Measurements from ENCODE around the gene UBE2U. TPM values are rescaled to one million over a fixed set of nuclear protein-coding genes. Genes with fewer than 3 reads are reported as not detected.

UBE2U gene
- total and polyA plus RNA-seq, 10 of the 15 experiments (the other 5 are each of a cell fraction or from before 2014, with no cell fraction given), result not detected

DNA sequence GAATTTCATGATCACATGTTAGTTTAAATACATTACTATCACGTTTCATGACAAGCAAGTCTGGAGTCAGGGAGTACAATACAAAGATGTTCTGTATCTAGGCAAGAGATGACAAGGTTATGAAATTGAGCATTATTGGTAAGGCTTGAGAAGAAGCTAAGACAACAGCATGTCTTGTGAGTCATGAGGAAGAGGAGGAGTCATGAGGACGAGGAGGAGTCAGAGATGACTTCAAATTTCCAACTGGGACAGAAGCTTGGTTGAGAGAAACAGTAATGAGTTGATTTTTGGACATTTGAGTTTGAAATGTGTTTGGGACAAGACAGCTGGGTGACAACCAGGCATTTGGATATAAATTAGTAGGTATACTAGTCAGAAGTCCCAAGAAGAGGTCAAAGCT is 4.3 kb upstream of the UBE2U start:
- 0% methylated on average over 1 of the region's 2 CpGs for WGBS (ENCODE audit: insufficient coverage, insufficient replicate concordance, low lambda C conversion rate, missing lambda C conversion rate)
- no peak overlapping the region for H3K27ac ChIP-seq (ENCODE audit: control insufficient read depth, insufficient read depth)
- RAD21 ChIA-PET (ENCODE audit: unreplicated experiment), result interaction anchor here (1.1 kb wide), 1 partner anchor 45 kb away, joined by 3 read pairs; no protein-coding TSS in a partner anchor

DNA sequence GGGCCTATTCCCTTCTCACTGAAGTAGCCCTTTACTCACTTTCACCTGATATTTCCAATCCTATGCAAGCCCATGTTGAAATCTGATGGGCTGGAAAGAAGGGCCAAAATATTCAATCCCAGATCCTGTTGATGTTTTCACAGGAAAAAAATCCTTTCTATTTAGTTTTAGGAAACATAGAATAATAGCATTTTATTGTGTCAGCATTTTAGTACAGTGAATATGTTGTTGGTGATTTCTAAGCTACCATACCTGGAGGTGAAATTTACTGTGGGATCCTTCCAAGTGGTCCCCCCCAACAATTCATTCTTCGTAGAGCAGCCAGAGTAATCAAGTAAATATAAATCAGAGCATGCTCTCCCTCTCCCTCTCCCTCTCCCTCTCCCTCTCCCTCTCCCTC is 3.4 kb upstream of the UBE2U start:
- Histone ChIP-seq H3K9ac (ENCODE audit: control insufficient read depth, insufficient read depth, low read length) (no peak overlapping the region), H3K27me3 (replicated peaks in 1 of 2; ENCODE audit: control insufficient read depth in 2 of 2, insufficient read depth in 2 of 2, low read length in 1 of 2) (no peaks in the 10 kb centered on the region), H4K20me1 (ENCODE audit: control insufficient read depth, insufficient read depth) (no peaks in the 10 kb centered on the region), H3K4me3 (no peak overlapping the region), H3K9me3 (replicated peaks; ENCODE audit: control insufficient read depth, insufficient read depth, low read length) (no peaks in the 10 kb centered on the region), H3K4me1 (ENCODE audit: control insufficient read depth, insufficient read depth, low read length) (no peaks in the 10 kb centered on the region), H3K27ac (ENCODE audit: control insufficient read depth, insufficient read depth) (no peak overlapping the region), H3K4me2 (ENCODE audit: control insufficient read depth, insufficient read depth) (no peak overlapping the region), H3K36me3 (ENCODE audit: control insufficient read depth in 2 of 2, insufficient read depth in 2 of 2, low read length in 1 of 2) (no peaks in the 10 kb centered on the region), H2AFZ (ENCODE audit: control insufficient read depth, low read depth, low read length) (no peak overlapping the region), H3K79me2 (ENCODE audit: control insufficient read depth, insufficient read depth, low read length) (no peaks in the 10 kb centered on the region)
- ChIA-PET RAD21 (ENCODE audit: unreplicated experiment) (interaction anchor here (0.6 kb wide), 1 partner anchor 49 kb away, joined by 3 read pairs; no protein-coding TSS in a partner anchor), CTCF (no interaction called here), SMC1A (ENCODE audit: uncharacterized antibody, unreplicated experiment) (no interaction called here), POLR2A (no interaction called here)
- ATAC-seq (no peak), DNase-seq (ENCODE audit: low read depth, low spot score) (no peak), FAIRE-seq (no peak)
- intact Hi-C loops (cut with micrococcal nuclease; ENCODE audit: unreplicated experiment), result no loop called here
- in situ Hi-C loops (cut with MboI), result no loop called here
- WGBS (ENCODE audit: insufficient coverage, insufficient replicate concordance, low lambda C conversion rate, missing lambda C conversion rate), result 33% methylated on average over 1 of the region's 1 CpG
- BruUV-seq (replicated peaks), result no TSS peak
- TF ChIP-seq RELA (IDR thresholded peaks at IDR 0.05; ENCODE audit: borderline replicate concordance, partially characterized antibody) (no peak), CHD4 (IDR thresholded peaks at IDR 0.05) (no peak), HDAC2 (IDR thresholded peaks at IDR 0.05) (no peak), ZNF217 (IDR thresholded peaks at IDR 0.05) (no peak), CREB1 (IDR thresholded peaks at IDR 0.05; ENCODE audit: low read depth) (no peak), TARDBP (IDR thresholded peaks at IDR 0.05; ENCODE audit: borderline replicate concordance) (no peak), KLF5 (IDR thresholded peaks at IDR 0.05; ENCODE audit: partially characterized antibody) (no peak), MXI1 (IDR thresholded peaks at IDR 0.05; ENCODE audit: low read depth, low read length) (no peak), MTA2 (IDR thresholded peaks at IDR 0.05; ENCODE audit: low read depth) (no peak), ZNF384 (IDR thresholded peaks at IDR 0.05; ENCODE audit: borderline replicate concordance, low read depth, low read length) (no peak), PML (IDR thresholded peaks at IDR 0.05; ENCODE audit: low read length) (no peak), ZNF24 (IDR thresholded peaks at IDR 0.05) (no peak)
- TF ChIP-seq, protein P1, sequence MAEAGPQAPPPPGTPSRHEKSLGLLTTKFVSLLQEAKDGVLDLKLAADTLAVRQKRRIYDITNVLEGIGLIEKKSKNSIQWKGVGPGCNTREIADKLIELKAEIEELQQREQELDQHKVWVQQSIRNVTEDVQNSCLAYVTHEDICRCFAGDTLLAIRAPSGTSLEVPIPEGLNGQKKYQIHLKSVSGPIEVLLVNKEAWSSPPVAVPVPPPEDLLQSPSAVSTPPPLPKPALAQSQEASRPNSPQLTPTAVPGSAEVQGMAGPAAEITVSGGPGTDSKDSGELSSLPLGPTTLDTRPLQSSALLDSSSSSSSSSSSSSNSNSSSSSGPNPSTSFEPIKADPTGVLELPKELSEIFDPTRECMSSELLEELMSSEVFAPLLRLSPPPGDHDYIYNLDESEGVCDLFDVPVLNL (IDR thresholded peaks at IDR 0.05; ENCODE audit: low read depth, low read length), result no peak
- TF ChIP-seq, protein P2, sequence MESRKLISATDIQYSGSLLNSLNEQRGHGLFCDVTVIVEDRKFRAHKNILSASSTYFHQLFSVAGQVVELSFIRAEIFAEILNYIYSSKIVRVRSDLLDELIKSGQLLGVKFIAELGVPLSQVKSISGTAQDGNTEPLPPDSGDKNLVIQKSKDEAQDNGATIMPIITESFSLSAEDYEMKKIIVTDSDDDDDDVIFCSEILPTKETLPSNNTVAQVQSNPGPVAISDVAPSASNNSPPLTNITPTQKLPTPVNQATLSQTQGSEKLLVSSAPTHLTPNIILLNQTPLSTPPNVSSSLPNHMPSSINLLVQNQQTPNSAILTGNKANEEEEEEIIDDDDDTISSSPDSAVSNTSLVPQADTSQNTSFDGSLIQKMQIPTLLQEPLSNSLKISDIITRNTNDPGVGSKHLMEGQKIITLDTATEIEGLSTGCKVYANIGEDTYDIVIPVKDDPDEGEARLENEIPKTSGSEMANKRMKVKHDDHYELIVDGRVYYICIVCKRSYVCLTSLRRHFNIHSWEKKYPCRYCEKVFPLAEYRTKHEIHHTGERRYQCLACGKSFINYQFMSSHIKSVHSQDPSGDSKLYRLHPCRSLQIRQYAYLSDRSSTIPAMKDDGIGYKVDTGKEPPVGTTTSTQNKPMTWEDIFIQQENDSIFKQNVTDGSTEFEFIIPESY (IDR thresholded peaks at IDR 0.05), result no peak
- TF ChIP-seq, protein P3, sequence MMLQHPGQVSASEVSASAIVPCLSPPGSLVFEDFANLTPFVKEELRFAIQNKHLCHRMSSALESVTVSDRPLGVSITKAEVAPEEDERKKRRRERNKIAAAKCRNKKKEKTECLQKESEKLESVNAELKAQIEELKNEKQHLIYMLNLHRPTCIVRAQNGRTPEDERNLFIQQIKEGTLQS (IDR thresholded peaks at IDR 0.05; ENCODE audit: borderline replicate concordance, extremely low read depth, low read depth, low read length), result no peak

More for the DNA sequence above, 4.3 kb upstream of the UBE2U start:
- BruUV-seq (replicated peaks), result no TSS peak
- ATAC-seq, result no peak
- CTCF ChIA-PET, result no interaction called here
- POLR2A ChIA-PET, result no interaction called here
- Histone ChIP-seq H3K4me2 (ENCODE audit: control insufficient read depth, insufficient read depth) (no peak overlapping the region), H2AFZ (ENCODE audit: control insufficient read depth, low read depth, low read length) (no peak overlapping the region), H3K27me3 (replicated peaks in 1 of 2; ENCODE audit: control insufficient read depth in 2 of 2, insufficient read depth in 2 of 2, low read length in 1 of 2) (no peaks in the 10 kb centered on the region), H3K4me3 (no peak overlapping the region), H3K9me3 (replicated peaks; ENCODE audit: control insufficient read depth, insufficient read depth, low read length) (no peaks in the 10 kb centered on the region), H3K4me1 (ENCODE audit: control insufficient read depth, insufficient read depth, low read length) (no peaks in the 10 kb centered on the region), H3K36me3 (ENCODE audit: control insufficient read depth in 2 of 2, insufficient read depth in 2 of 2, low read length in 1 of 2) (no peaks in the 10 kb centered on the region), H4K20me1 (ENCODE audit: control insufficient read depth, insufficient read depth) (no peaks in the 10 kb centered on the region), H3K9ac (ENCODE audit: control insufficient read depth, insufficient read depth, low read length) (no peak overlapping the region), H3K79me2 (ENCODE audit: control insufficient read depth, insufficient read depth, low read length) (no peaks in the 10 kb centered on the region)
- no peak for DNase-seq (ENCODE audit: low read depth, low spot score)
- intact Hi-C loops (cut with micrococcal nuclease; ENCODE audit: unreplicated experiment), result no loop called here
- FAIRE-seq, result no peak
- SMC1A ChIA-PET (ENCODE audit: uncharacterized antibody, unreplicated experiment), result interaction anchor here (0.9 kb wide), 1 partner anchor 22 kb away, joined by 3 read pairs; no protein-coding TSS in a partner anchor
- TF ChIP-seq WRNIP1 (IDR thresholded peaks at IDR 0.05; ENCODE audit: borderline replicate concordance, low read depth, low read length), result no peak
- TF ChIP-seq ZBED1 (IDR thresholded peaks at IDR 0.05; ENCODE audit: borderline replicate concordance), result no peak
- TF ChIP-seq MEF2A (IDR thresholded peaks at IDR 0.05; ENCODE audit: insufficient read depth, low read depth, low read length), result no peak
- no peak for TF ChIP-seq MTA3 (IDR thresholded peaks at IDR 0.05; ENCODE audit: borderline replicate concordance, low read length)
- TF ChIP-seq MTA2 (IDR thresholded peaks at IDR 0.05; ENCODE audit: low read depth), result no peak
- in situ Hi-C loops (cut with MboI), result no loop called here

All from GM12878 (cell line).